Progenitor cell of endocrine pancreas (in vitro differentiated cells): Measurements from ENCODE around the gene KREMEN1. TPM values are rescaled to one million over a fixed set of nuclear protein-coding genes. Genes with fewer than 3 reads are reported as not detected.

ENCODE experiments used
- DNase-seq: peaks from one replicate; pipeline ENCODE4 v3.0.0; 2021; ENCODE audit warnings: low spot score; ENCODE audit not compliant: unreplicated experiment
- H3K27ac Mint-ChIP-seq: 2 replicates; pipeline ENCODE4 v1.8.0; 2021; ENCODE audit warnings: mild to moderate bottlenecking, moderate library complexity, mixed read lengths
- H3K27me3 Mint-ChIP-seq: 2 replicates; pipeline ENCODE4 v1.8.0; 2021; ENCODE audit warnings: mixed read lengths
- H3K36me3 Mint-ChIP-seq: 2 replicates; pipeline ENCODE4 v1.8.0; 2022; ENCODE audit warnings: mixed read lengths; ENCODE audit not compliant: insufficient read depth
- H3K4me1 Mint-ChIP-seq: 2 replicates; pipeline ENCODE4 v1.8.0; 2021; ENCODE audit warnings: low read depth, mixed read lengths
- H3K4me3 Mint-ChIP-seq: 2 replicates; pipeline ENCODE4 v1.8.0; 2021; ENCODE audit warnings: low read depth, mild to moderate bottlenecking, moderate library complexity, mixed read lengths
- H3K9me3 Mint-ChIP-seq: 2 replicates; pipeline ENCODE4 v1.8.0; 2021; ENCODE audit warnings: low read depth, mixed read lengths
- CTCF ChIP-seq: fragments of 200-600 bp; sonication (generic); IDR thresholded peaks from one replicate; pipeline ENCODE4 v1.5.0; 2021; ENCODE audit warnings: antibody characterized with exemption, mild to moderate bottlenecking; ENCODE audit not compliant: unreplicated experiment
- total RNA-seq: library from RNA; stranded (reverse); gene quantifications from 2 replicates; pipeline ENCODE4 v1.2.1, GENCODE V29; 2021

KREMEN1 gene
- total RNA-seq, 1 donor from 2014 or later = 10.5 TPM

- no peaks in the 10 kb centered on the region for H3K9me3 Mint-ChIP-seq
- peaks cover 15% of the 10 kb centered on the region for H3K4me1 Mint-ChIP-seq
- no peak for DNase-seq
- TF ChIP-seq CTCF = no peak
- H3K27ac Mint-ChIP-seq = no peak overlapping the region
- no peak overlapping the region for H3K4me3 Mint-ChIP-seq
- no peaks in the 10 kb centered on the region for H3K27me3 Mint-ChIP-seq
- H3K36me3 Mint-ChIP-seq = no peaks in the 10 kb centered on the region
Observed at GRCh38 chr22:29216873-29217666, 144.2 kb downstream of the KREMEN1 start.

Other genes with a start within 250 kb of the KREMEN1 start
- 7.5 and 9.5 TPM in 2 replicates for gene ZNRF3, start 189.5 kb upstream of the KREMEN1 start, total RNA-seq
- not detected in 2 replicates for gene C22orf31, start 11.2 kb upstream of the KREMEN1 start, total RNA-seq
- 18.9 and 20.6 TPM in 2 replicates for gene EMID1, start 132.9 kb downstream of the KREMEN1 start, total RNA-seq
- gene RHBDD3, start 194.9 kb downstream of the KREMEN1 start, total RNA-seq = 65.1 and 66.4 TPM in 2 replicates
- gene EWSR1, start 195.2 kb downstream of the KREMEN1 start, total RNA-seq = 442 and 443 TPM in 2 replicates
- gene GAS2L1, start 233.6 kb downstream of the KREMEN1 start, total RNA-seq = 10.6 and 11.5 TPM in 2 replicates
- 0.31 and 1.2 TPM in 2 replicates for gene RASL10A, start 242.7 kb downstream of the KREMEN1 start, total RNA-seq